NCI-H1436 treated with DMSO at 0.1 percent for 48 hours (cell line): ENCODE results near the gene PSMG4.
"Not testable (repeated sequence)": the region's sequence is repeated elsewhere in the genome, so short reads cannot be mapped to it uniquely, and the experiment has no call there.

ENCODE experiments used
- DNase-seq: peaks from one replicate; lab custom pipeline; 2025; lab: John Stamatoyannopoulos, UW

Gene PSMG4

GRCh38 chr6:3230900-3231246 lies 27.9 kb upstream of the PSMG4 start:
- peak; percentile 84 for DNase-seq

- peak; percentile 79 for DNase-seq
These were observed 27.3 kb upstream of the PSMG4 start for GRCh38 chr6:3231247-3232016.

- no peak for DNase-seq
These were observed 26.5 kb upstream of the PSMG4 start for GRCh38 chr6:3232017-3232945.

GRCh38 chr6:3233321-3233720 lies 25.4 kb upstream of the PSMG4 start:
- DNase-seq: no peak

GRCh38 chr6:3233904-3234303 lies 24.8 kb upstream of the PSMG4 start:
- DNase-seq: no peak

GRCh38 chr6:3235486-3235885 lies 23.3 kb upstream of the PSMG4 start:
- DNase-seq: no peak

- no peak for DNase-seq
These were observed 22.7 kb upstream of the PSMG4 start for GRCh38 chr6:3236005-3236404.

- DNase-seq: no peak
These were observed 20.7 kb upstream of the PSMG4 start for GRCh38 chr6:3237761-3238662.

- no peak for DNase-seq
These were observed 19.5 kb upstream of the PSMG4 start for GRCh38 chr6:3239110-3239830.

GRCh38 chr6:3240595-3240994 lies 18.2 kb upstream of the PSMG4 start:
- no peak for DNase-seq

- DNase-seq: not testable (repeated sequence)
These were observed 17.0 kb upstream of the PSMG4 start for GRCh38 chr6:3241745-3242144.

- DNase-seq: no peak
These were observed 16.0 kb upstream of the PSMG4 start for GRCh38 chr6:3242768-3243167.

GRCh38 chr6:3244003-3244831 lies 14.5 kb upstream of the PSMG4 start:
- no peak for DNase-seq

GRCh38 chr6:3244832-3245161 lies 13.9 kb upstream of the PSMG4 start:
- DNase-seq: not testable (repeated sequence)

GRCh38 chr6:3245216-3245615 lies 13.5 kb upstream of the PSMG4 start:
- DNase-seq: no peak

GRCh38 chr6:3247255-3248146 lies 11.2 kb upstream of the PSMG4 start:
- DNase-seq: no peak

- DNase-seq: no peak
These were observed 8.9 kb upstream of the PSMG4 start for GRCh38 chr6:3249821-3250220.

GRCh38 chr6:3250231-3250675 lies 8.5 kb upstream of the PSMG4 start:
- no peak for DNase-seq

GRCh38 chr6:3251462-3252314 lies 7.1 kb upstream of the PSMG4 start:
- DNase-seq: peak; percentile 4
